Stimulated activated naive B cell treated with anti-CD40 and anti-IgM and Interleukin-4, amounts not matched to agents 10 μg/mL and 1 μg/mL and 100 μg/mL, for 72 hours (primary cell): ENCODE measurements around the gene MROH7.

Experiments used
- ATAC-seq, 2 donors: fragments of 150-1000 bp; cut with Tn5 transposase; replicated peaks; 2 replicates each; pipeline ENCODE4 v1.10.0; 2021; ENCODE audit warnings: moderate library complexity in 1 of 2
- DNase-seq: peaks from one replicate; pipeline ENCODE4 v3.0.0; 2021
- H3K27ac Mint-ChIP-seq: one replicate; pipeline ENCODE4 v1.8.0; 2022; ENCODE audit warnings: mild to moderate bottlenecking, mixed read lengths
- H3K27me3 Mint-ChIP-seq, 2 donors: one replicate each; pipeline ENCODE4 v1.8.0; 2022; ENCODE audit warnings: mixed read lengths in 2 of 2
- H3K36me3 Mint-ChIP-seq, 2 donors: one replicate each; pipeline ENCODE4 v1.8.0; 2022; ENCODE audit warnings: mixed read lengths in 2 of 2, mild to moderate bottlenecking in 1 of 2
- H3K4me1 Mint-ChIP-seq, 2 donors: one replicate each; pipeline ENCODE4 v1.8.0; 2022; ENCODE audit warnings: mixed read lengths in 2 of 2, mild to moderate bottlenecking in 1 of 2
- H3K4me3 Mint-ChIP-seq, 2 donors: one replicate each; pipeline ENCODE4 v1.8.0; 2022; ENCODE audit warnings: mild to moderate bottlenecking in 2 of 2, mixed read lengths in 2 of 2, moderate library complexity in 1 of 2
- H3K9me3 Mint-ChIP-seq, 2 donors: one replicate each; pipeline ENCODE4 v1.8.0; 2022; ENCODE audit warnings: mixed read lengths in 2 of 2, mild to moderate bottlenecking in 1 of 2

Gene MROH7

DNA sequence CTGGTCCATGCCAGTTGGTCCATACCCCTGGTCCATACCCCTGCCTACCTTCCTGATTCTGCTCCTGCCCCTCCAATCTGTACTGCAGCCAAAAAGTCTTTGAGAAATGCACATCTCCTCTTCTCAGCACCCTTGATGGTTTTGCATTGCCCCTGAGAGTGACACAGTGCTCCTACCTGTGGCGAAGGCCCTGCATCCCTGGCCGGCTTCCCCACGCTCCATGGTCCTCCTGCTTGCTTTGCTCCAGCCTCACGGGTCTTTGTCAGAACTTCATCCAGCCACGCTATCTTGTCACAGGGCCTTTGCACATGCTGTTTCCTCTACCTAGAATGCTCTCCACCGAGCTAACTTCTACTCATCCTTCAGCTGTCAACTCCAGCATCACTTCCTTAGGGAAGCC lies 41.9 kb downstream of the MROH7 start:
- Mint-ChIP-seq H3K36me3 (no peaks in the 10 kb centered on the region), H3K27me3 (peaks cover 1 to 2% of the 10 kb centered on the region in 2 donors), H3K9me3 (no peaks in the 10 kb centered on the region), H3K4me1 (no peaks in the 10 kb centered on the region), H3K4me3 (no peak overlapping the region), H3K27ac (no peak overlapping the region)
- ATAC-seq (no peak), DNase-seq (no peak)

DNA sequence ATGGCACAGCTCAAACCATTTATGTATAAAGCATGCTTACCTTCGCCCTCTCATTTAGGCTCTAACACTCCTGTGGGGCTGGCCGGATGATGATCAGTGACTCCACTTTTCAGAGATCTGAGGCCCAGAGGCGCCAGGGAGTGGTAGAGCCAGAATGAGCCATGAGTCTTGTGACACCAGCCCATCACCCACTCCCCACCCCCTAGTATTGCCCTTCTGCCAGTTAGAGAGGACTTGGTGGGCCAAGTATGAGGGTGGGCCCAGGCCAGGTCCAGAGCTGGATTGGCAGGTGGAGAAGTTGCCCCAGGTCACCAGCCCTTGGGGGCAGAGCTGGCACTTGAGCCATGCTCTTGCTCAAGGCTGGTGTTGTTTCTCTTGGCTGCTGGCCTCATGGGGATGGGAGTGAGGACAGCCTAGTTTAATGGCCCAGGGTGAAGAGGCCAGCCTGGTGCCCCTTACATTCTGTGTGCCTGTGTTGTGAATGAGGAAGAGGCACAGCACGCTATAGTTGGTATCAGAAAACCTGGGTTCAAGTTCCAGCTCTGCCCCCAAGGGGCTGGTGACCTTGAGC lies 43.8 kb downstream of the MROH7 start:
- ATAC-seq = no peak
- peaks cover 6 to 8% of the 10 kb centered on the region in 2 donors for H3K27me3 Mint-ChIP-seq
- no peak overlapping the region for H3K4me3 Mint-ChIP-seq
- no peaks in the 10 kb centered on the region for H3K36me3 Mint-ChIP-seq
- H3K4me1 Mint-ChIP-seq = no peaks in the 10 kb centered on the region
- H3K9me3 Mint-ChIP-seq = no peaks in the 10 kb centered on the region
- no peak overlapping the region for H3K27ac Mint-ChIP-seq
- DNase-seq = no peak

DNA sequence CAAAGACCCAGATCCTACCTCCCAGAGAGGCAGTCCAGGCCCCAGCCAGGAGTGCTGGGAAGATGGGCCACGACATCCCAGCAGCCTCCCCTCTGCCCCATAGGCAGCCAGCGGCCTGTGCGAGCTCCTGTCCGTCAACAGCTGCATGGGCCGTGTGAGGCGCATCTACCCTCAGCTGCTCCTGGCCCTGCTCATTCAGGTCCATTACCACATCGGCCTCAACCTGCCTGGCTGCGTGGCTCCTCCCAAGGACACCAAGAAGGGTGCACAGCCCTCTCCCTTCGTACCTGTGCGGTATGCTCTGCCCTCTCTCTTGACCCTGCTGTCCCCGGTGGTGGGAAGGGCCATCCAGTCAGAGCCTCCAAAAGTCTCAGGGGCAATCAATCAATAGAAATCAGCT lies 44.6 kb downstream of the MROH7 start:
- DNase-seq (no peak), ATAC-seq (no peak)
- H3K4me3 Mint-ChIP-seq = no peak overlapping the region
- no peaks in the 10 kb centered on the region for H3K9me3 Mint-ChIP-seq
- peaks cover 6 to 8% of the 10 kb centered on the region in 2 donors for H3K27me3 Mint-ChIP-seq
- no peaks in the 10 kb centered on the region for H3K4me1 Mint-ChIP-seq
- no peaks in the 10 kb centered on the region for H3K36me3 Mint-ChIP-seq
- H3K27ac Mint-ChIP-seq = no peak overlapping the region

DNA sequence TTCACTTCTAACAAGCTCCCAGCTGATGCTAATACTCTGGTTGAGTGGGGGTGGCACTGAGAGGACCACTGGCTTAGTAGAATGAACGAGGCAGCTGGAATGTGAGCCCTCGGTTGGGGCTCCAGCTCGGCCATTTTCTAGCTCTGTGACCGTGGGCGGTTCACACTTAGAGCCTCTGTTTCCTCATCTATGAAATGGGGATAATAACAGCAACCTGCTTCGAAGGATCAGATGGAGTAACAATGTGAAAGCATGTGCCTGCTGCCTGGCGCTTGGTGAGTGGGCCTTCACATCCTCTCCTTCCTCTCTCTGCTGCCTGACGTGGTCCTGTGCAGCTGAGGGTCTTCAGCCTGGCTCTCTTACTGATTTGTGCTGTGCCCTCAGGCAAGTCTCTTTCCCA lies 53.2 kb downstream of the MROH7 start:
- Mint-ChIP-seq H3K9me3 (no peaks in the 10 kb centered on the region), H3K27me3 (peaks cover 16 to 18% of the 10 kb centered on the region in 2 donors), H3K36me3 (no peaks in the 10 kb centered on the region), H3K4me1 (no peaks in the 10 kb centered on the region), H3K4me3 (no peak overlapping the region), H3K27ac (no peak overlapping the region)
- no peak for ATAC-seq
- DNase-seq = no peak

DNA sequence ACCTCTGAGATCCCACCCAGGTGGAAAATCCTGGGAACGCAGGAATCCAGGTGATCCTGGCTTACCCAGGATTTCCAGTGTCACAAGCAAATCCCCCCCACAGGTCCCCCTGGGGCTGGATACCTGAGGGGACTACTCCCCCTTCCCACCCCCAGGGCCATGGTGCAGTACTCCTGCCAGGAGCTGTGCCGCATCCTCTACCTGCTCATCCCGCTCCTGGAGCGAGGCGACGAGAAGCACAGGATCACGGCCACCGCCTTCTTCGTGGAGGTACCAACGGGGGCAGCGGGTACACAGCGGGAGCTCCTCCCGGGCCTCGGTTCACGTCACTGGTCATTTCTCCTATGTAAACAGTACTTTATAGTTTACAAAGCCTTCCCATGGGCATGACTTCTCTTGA lies 53.6 kb downstream of the MROH7 start:
- Mint-ChIP-seq H3K4me1 (no peaks in the 10 kb centered on the region), H3K27ac (no peak overlapping the region), H3K4me3 (no peak overlapping the region), H3K36me3 (no peaks in the 10 kb centered on the region), H3K9me3 (no peaks in the 10 kb centered on the region), H3K27me3 (peaks cover 18 to 23% of the 10 kb centered on the region in 2 donors)
- no peak for ATAC-seq
- DNase-seq = no peak

DNA sequence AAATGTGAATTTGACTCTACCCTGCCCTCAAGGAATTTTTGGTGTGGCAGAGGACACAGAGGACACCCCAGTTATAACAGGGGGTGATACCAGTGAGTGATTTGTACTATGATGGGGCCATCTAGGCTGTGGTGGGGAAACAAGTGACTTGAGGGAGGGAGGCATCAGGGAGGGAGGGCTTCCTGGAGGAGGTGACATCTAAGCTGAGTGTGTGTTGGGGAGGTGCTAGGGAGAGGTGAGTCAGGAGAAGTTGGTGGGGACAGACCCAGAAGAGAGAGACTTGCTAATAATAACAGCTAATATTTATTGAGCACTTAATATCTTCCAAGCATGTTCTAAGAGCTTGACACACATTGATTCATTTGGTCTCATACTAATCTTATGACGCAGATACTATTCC lies 54.2 kb downstream of the MROH7 start:
- Mint-ChIP-seq H3K4me3 (no peak overlapping the region), H3K27ac (no peak overlapping the region), H3K36me3 (no peaks in the 10 kb centered on the region), H3K9me3 (no peaks in the 10 kb centered on the region), H3K4me1 (no peaks in the 10 kb centered on the region), H3K27me3 (peaks cover 18 to 23% of the 10 kb centered on the region in 2 donors)
- DNase-seq (no peak), ATAC-seq (no peak)

DNA sequence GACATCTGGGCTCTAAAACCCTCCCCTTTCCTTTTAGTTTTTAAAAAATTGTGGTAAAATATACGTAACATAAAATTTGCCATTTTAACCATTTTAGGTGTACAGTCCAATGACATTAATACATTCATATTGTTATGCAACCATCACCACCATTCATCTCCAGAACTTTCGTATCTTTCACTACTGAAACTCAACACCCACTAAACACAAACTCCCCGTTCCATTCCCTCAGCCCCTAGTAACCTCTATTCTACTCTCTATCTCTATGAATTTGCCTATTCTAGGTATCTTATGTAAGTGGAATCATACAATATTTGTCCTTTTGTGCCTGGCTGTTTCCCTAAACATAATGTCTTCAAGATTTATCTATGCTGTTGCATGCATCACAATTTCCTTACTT lies 54.7 kb downstream of the MROH7 start:
- no peak overlapping the region for H3K4me3 Mint-ChIP-seq
- ATAC-seq = no peak
- no peak overlapping the region for H3K27ac Mint-ChIP-seq
- H3K4me1 Mint-ChIP-seq = no peaks in the 10 kb centered on the region
- DNase-seq = no peak
- H3K27me3 Mint-ChIP-seq = peaks cover 18 to 23% of the 10 kb centered on the region in 2 donors
- no peaks in the 10 kb centered on the region for H3K36me3 Mint-ChIP-seq
- no peaks in the 10 kb centered on the region for H3K9me3 Mint-ChIP-seq

DNA sequence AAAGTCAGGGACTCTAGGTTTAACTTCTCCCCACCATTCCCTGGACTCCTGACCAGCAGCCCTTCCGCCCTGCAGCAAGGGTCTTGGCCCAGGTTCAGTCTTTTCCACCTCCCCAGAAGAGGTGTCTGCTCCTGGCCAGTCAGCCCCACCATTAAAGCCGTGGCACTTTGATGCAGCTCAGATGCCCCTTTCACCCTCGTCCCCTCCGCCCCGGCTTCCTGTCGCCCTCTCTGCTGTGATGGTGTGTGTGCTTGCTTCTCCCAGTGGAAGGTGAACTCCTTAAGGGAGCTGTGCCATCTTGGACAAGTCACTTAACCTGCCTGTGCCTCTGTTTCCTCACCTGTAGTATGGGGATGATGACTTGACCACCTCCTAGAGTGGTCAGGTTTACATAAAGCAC lies 56.3 kb downstream of the MROH7 start:
- Mint-ChIP-seq H3K4me1 (no peaks in the 10 kb centered on the region), H3K36me3 (no peaks in the 10 kb centered on the region), H3K9me3 (no peaks in the 10 kb centered on the region), H3K27ac (no peak overlapping the region), H3K27me3 (peaks cover 18 to 23% of the 10 kb centered on the region in 2 donors), H3K4me3 (no peak overlapping the region)
- ATAC-seq (no peak), DNase-seq (no peak)

DNA sequence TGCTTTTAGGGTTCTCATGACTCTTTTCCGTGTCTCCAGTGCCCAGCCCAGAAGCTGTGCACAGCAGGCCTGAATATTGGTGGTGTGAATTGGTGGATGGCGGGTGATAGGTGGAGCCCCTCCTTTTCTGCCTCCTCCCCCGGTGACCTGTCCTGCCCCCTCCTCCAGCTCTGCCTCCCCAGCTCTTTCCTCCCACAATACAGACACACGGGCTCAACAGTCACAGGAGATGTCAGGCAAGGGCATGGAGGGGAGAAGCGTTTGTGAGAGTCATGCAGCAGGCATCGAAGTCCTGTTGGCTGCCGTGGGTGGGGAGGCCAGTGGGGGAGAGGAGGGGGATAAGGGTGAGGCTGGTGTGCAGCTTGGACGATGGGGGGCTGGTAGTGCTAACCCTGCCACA lies 56.8 kb downstream of the MROH7 start:
- DNase-seq = no peak
- Mint-ChIP-seq H3K4me1 (no peaks in the 10 kb centered on the region), H3K9me3 (no peaks in the 10 kb centered on the region), H3K27ac (no peak overlapping the region), H3K4me3 (no peak overlapping the region), H3K36me3 (no peaks in the 10 kb centered on the region), H3K27me3 (peaks cover 18 to 24% of the 10 kb centered on the region in 2 donors)
- ATAC-seq = no peak

DNA sequence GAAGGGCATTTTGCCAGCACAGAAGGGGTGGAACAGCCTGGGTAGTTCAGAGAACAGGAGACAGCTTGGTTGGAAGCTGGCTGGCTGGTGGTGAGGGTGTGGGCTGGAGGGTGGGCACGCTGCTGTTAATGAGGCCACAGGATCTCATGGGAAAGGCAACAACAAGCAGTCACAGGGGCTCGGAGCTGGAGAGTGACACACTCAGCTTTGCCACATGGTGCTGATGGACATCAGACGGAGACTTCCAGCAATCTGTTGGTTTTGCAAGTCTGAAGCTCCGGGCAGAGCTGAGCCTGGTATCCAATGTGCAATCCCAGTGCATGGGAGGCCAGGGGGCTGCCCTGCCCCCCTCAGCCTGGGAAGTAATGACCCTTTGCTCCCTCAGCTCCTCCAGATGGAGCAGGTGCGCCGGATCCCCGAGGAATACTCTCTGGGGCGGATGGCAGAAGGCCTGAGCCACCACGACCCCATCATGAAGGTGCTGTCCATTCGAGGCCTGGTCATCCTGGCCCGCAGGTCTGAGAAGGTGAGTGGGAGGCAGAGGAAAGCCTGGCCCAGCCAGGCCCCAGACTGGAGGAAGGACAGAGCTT lies 58.4 kb downstream of the MROH7 start:
- DNase-seq (no peak), ATAC-seq (no peak)
- Mint-ChIP-seq H3K36me3 (no peaks in the 10 kb centered on the region), H3K27me3 (peaks cover 24 to 29% of the 10 kb centered on the region in 2 donors), H3K4me1 (no peaks in the 10 kb centered on the region), H3K4me3 (no peak overlapping the region), H3K9me3 (no peaks in the 10 kb centered on the region), H3K27ac (no peak overlapping the region)

DNA sequence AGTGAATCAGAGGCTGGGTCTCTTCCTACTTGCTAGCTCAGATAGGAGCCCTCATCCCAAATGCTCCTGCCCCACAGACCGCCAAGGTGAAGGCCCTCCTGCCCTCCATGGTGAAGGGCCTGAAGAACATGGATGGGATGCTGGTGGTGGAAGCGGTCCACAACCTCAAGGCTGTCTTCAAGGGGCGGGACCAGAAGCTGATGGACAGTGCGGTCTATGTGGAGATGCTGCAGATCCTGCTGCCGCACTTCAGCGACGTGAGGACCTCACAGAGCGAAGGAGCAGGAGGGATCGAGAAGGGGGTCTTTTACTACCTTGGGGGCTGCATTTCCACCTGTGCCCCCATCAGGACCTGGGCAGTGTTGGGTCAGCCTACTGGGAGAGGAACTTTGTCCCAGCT lies 59.5 kb downstream of the MROH7 start:
- Mint-ChIP-seq H3K4me1 (no peaks in the 10 kb centered on the region), H3K9me3 (no peaks in the 10 kb centered on the region), H3K4me3 (no peak overlapping the region), H3K27me3 (peaks cover 25 to 29% of the 10 kb centered on the region in 2 donors), H3K36me3 (no peaks in the 10 kb centered on the region), H3K27ac (no peak overlapping the region)
- ATAC-seq (no peak), DNase-seq (no peak)

DNA sequence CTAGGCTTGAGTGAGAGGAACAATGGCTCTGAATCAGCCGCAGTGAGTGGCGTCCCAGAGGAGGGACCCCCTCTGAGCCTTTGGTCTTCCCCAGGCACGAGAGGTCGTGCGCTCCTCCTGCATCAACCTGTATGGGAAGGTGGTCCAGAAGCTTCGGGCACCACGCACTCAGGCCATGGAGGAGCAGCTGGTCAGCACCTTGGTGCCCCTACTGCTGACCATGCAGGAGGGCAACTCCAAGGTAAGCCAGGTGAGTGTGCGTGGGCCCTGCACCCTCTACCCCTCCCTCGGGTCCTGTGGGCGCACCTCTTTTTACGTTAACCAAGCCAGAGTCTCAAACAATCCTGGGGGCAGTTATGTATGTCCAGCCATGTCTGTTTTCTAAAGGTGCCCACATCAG lies 60.4 kb downstream of the MROH7 start:
- no peaks in the 10 kb centered on the region for H3K4me1 Mint-ChIP-seq
- no peak for DNase-seq
- peaks cover 26 to 32% of the 10 kb centered on the region in 2 donors for H3K27me3 Mint-ChIP-seq
- H3K9me3 Mint-ChIP-seq = no peaks in the 10 kb centered on the region
- no peak for ATAC-seq
- no peak overlapping the region for H3K4me3 Mint-ChIP-seq
- no peak overlapping the region for H3K27ac Mint-ChIP-seq
- H3K36me3 Mint-ChIP-seq = no peaks in the 10 kb centered on the region

DNA sequence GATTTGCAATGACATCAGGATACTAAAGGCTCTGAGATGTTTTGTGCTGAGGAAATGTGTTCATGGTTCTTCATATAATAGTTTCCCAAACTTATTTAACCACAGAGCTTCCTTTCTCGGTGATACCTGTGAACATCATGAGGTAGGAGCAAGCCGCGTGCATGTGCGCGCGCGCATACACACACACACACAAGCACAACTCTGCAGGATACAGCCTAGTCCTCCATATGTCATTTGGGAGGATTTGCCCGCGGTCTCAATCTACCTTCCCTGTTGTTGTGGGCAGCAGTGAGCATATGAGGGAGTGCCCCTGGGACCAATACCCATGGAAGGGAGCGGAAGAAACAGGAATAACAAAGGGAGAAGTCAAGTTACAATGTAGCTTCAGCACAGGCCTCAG lies 61.9 kb downstream of the MROH7 start:
- Mint-ChIP-seq H3K27ac (no peak overlapping the region), H3K4me1 (no peaks in the 10 kb centered on the region), H3K36me3 (no peaks in the 10 kb centered on the region), H3K9me3 (no peaks in the 10 kb centered on the region), H3K4me3 (no peak overlapping the region), H3K27me3 (peaks cover 29 to 34% of the 10 kb centered on the region in 2 donors)
- DNase-seq (no peak), ATAC-seq (no peak)

DNA sequence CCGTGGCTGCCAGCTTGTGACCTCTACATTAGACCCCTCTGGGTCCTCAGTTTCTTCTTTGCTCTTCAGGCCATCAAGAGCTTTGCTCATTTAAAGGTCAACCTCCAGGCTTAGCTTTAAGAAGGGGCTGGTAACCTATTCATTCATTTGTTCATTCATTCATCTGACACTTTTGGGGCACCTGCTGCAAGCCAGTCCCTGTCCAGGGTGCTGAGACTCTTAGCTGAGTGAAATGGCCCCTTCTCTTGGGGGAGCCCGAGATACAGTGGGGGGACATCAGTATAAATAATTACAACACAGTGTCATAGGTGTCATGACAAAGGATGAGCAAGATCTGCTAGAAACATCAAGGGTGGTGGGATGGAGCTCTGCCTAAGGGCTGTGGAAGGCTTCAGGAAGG lies 63.6 kb downstream of the MROH7 start:
- H3K4me1 Mint-ChIP-seq = no peaks in the 10 kb centered on the region
- ATAC-seq = no peak
- H3K36me3 Mint-ChIP-seq = no peaks in the 10 kb centered on the region
- no peaks in the 10 kb centered on the region for H3K9me3 Mint-ChIP-seq
- DNase-seq = no peak
- H3K4me3 Mint-ChIP-seq = no peak overlapping the region
- H3K27ac Mint-ChIP-seq = no peak overlapping the region
- H3K27me3 Mint-ChIP-seq = peaks cover 20 to 31% of the 10 kb centered on the region in 2 donors

DNA sequence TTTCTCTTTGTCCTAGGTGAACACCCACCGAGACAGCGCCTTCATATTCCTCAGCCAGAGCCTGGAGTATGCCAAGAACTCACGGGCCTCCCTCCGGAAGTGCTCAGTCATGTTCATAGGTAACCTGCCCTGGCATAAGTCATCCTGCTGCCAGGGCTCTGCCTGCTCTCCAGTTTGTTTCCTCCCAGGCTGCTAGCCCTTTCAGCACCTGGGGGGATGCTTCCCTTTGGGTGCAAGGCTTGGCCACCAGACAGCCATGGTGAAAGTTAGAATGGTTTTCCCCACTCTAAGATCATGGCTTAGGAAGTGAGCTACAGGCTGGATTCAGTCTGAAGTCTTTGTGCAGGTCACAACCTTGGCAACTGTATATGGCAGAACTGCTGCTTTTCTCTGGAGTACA lies 64.8 kb downstream of the MROH7 start:
- no peaks in the 10 kb centered on the region for H3K9me3 Mint-ChIP-seq
- H3K4me3 Mint-ChIP-seq = no peak overlapping the region
- H3K27me3 Mint-ChIP-seq = peaks cover 23 to 38% of the 10 kb centered on the region in 2 donors
- no peaks in the 10 kb centered on the region for H3K4me1 Mint-ChIP-seq
- DNase-seq = no peak
- ATAC-seq = no peak
- no peaks in the 10 kb centered on the region for H3K36me3 Mint-ChIP-seq
- no peak overlapping the region for H3K27ac Mint-ChIP-seq

DNA sequence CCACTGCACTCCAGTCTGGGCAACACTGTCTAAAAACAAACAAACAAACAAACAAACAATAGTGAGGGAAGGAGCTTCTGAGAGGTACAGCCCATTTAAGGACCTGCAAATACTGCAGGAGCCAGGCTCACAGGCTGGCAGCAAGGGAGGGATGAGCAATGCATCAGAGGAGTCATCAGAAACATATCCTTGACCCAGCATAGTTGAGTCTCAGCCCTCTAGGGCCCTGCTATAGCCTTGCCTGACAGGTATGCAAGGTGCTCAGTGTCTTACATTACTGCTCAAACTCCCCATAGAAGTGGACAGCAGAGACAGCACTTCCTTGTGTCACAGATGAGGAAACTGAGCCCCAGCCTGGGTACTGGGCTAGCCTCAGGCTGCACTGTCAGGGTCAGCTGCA lies 66.8 kb downstream of the MROH7 start:
- no peak overlapping the region for H3K27ac Mint-ChIP-seq
- no peak for ATAC-seq
- H3K36me3 Mint-ChIP-seq = no peaks in the 10 kb centered on the region
- no peak for DNase-seq
- H3K27me3 Mint-ChIP-seq = peaks cover 23 to 37% of the 10 kb centered on the region in 2 donors
- no peaks in the 10 kb centered on the region for H3K9me3 Mint-ChIP-seq
- no peak overlapping the region for H3K4me3 Mint-ChIP-seq
- H3K4me1 Mint-ChIP-seq = no peaks in the 10 kb centered on the region
